K562 (cell line): ENCODE results near the gene IL12RB2. TPM values are rescaled to one million over a fixed set of nuclear protein-coding genes. Genes with fewer than 3 reads are reported as not detected.

Source experiments
- CBFA2T3 ChIP-seq: fragments of 450-650 bp; IDR thresholded peaks from 2 replicates; pipeline ENCODE4 v1.6.1; 2017
- CEBPG ChIP-seq, 3 experiments: fragments of 200-800 bp in 1 of 3; sonication (Bioruptor generic) in 1 of 3; sonication (generic) in 1 of 3; formaldehyde crosslinking in 1 of 3; IDR thresholded peaks in 2 of 3; conservative IDR thresholded peaks in 1 of 3; 2 replicates each; pipeline versions ENCODE4 v1.6.1 to v1.8.0; 2016 to 2022; ENCODE audit warnings: missing compliant biosample characterization in 2 of 3, missing genetic modification characterization in 2 of 3, mild to moderate bottlenecking in 1 of 3, missing genetic modification reagents in 1 of 3
- CTCF ChIP-seq, 3 experiments: IDR thresholded peaks in 2 of 3; conservative IDR thresholded peaks in 1 of 3; 2 replicates each; pipeline ENCODE4 v1.5.1; 2011 to 2012; ENCODE audit warnings: low read length in 3 of 3, mild to moderate bottlenecking in 3 of 3, control low read depth in 2 of 3, improper control_type of control experiment in 1 of 3, inconsistent platforms in 1 of 3, low read depth in 1 of 3, mixed read lengths in 1 of 3, moderate library complexity in 1 of 3; ENCODE audit not compliant: insufficient read depth in 2 of 3
- FOSL1 ChIP-seq: fragments of 200-800 bp; sonication (Bioruptor generic); conservative IDR thresholded peaks from 2 replicates; pipeline ENCODE4 v1.6.1; 2016; ENCODE audit warnings: missing genetic modification characterization, missing compliant biosample characterization
- HDGF ChIP-seq: fragments of 450-650 bp; IDR thresholded peaks from 2 replicates; pipeline ENCODE4 v1.6.1; 2016
- HIVEP1 ChIP-seq: fragments of 250-450 bp; sonication (Bioruptor Pico); IDR thresholded peaks from 2 replicates; pipeline ENCODE4 v1.4.0; 2020; ENCODE audit warnings: mild to moderate bottlenecking
- MED1 ChIP-seq: sonication (generic); formaldehyde crosslinking; IDR thresholded peaks from 2 replicates; pipeline ENCODE4 v1.8.1; 2023; ENCODE audit warnings: missing genetic modification reagents, borderline replicate concordance
- NCOA6 ChIP-seq: fragments of 450-650 bp; IDR thresholded peaks from 2 replicates; pipeline ENCODE4 v1.6.1; 2017; ENCODE audit warnings: mild to moderate bottlenecking
- NR1H2 ChIP-seq: sonication (generic); formaldehyde crosslinking; IDR thresholded peaks from 2 replicates; pipeline ENCODE4 v1.4.0; 2020; ENCODE audit warnings: mild to moderate bottlenecking, missing genetic modification reagents
- RB1 ChIP-seq: fragments of 450-650 bp; IDR thresholded peaks from 2 replicates; pipeline ENCODE4 v1.6.1; 2017; ENCODE audit warnings: low read depth, mild to moderate bottlenecking
- RFX7 ChIP-seq: fragments of 250-450 bp; sonication (Bioruptor Pico); IDR thresholded peaks from 2 replicates; pipeline ENCODE4 v1.5.1; 2021; ENCODE audit warnings: mild to moderate bottlenecking
- SMARCA4 ChIP-seq: fragments of 450-650 bp; IDR thresholded peaks from 2 replicates; pipeline ENCODE4 v1.6.1; 2016
- SUPT5H ChIP-seq: fragments of 450-650 bp; IDR thresholded peaks from 2 replicates; pipeline ENCODE4 v1.6.1; 2016
- TAF15 ChIP-seq: fragments of 200-400 bp; formaldehyde crosslinking; IDR thresholded peaks from 2 replicates; pipeline ENCODE4 v1.6.1; 2017; ENCODE audit warnings: mild to moderate bottlenecking, low read depth, low read length, moderate library complexity
- ZBTB7A ChIP-seq: IDR thresholded peaks from 2 replicates; pipeline ENCODE4 v1.6.1; 2011; ENCODE audit warnings: low read depth, mild to moderate bottlenecking, low read length, moderate library complexity, borderline replicate concordance; ENCODE audit not compliant: control insufficient read depth
- ZNF280B ChIP-seq: fragments of 250-450 bp; sonication (Bioruptor Pico); IDR thresholded peaks from 2 replicates; pipeline ENCODE4 v1.5.1; 2021; ENCODE audit warnings: mild to moderate bottlenecking
- ZNF347 ChIP-seq: fragments of 450-650 bp; formaldehyde crosslinking; IDR thresholded peaks from 2 replicates; pipeline ENCODE4 v1.4.0; 2020; ENCODE audit warnings: low read depth, mild to moderate bottlenecking, moderate library complexity
- polyA plus RNA-seq, 8 experiments: library from polyadenylated mRNA; depleted of rRNA in 4 of 8; stranded (reverse) in 5 of 8; unstranded in 3 of 8; fragments of >200 nt; fragmentation: Nextera tagmentation in 2 of 8; fragmentation: Illumina TruSeq in 1 of 8; extraction: Ambion mirVana in 2 of 8; extraction: Trizol in 1 of 8; gene quantifications; 2 replicates each; pipeline versions ENCODE4 v1.2.1 to v1.2.3, GENCODE V29; 2011 to 2014; ENCODE audit warnings: inconsistent platforms in 1 of 8, missing spikeins in 1 of 8
- total RNA-seq, 7 experiments: library from RNA; depleted of rRNA in 6 of 7; stranded (reverse); fragments of >200 nt in 6 of 7; fragmentation: Illumina TruSeq in 2 of 7; extraction: Trizol in 2 of 7; gene quantifications; 2 replicates each; pipeline versions ENCODE4 v1.2.1 to v1.2.3, GENCODE V29; 2011 to 2021; ENCODE audit warnings: low replicate concordance in 1 of 7
- TF ChIP-seq, protein P1 (sequence below), 2 experiments: fragments of 450-650 bp; IDR thresholded peaks; 2 replicates each; pipeline ENCODE4 v1.6.1; 2016
- TF ChIP-seq, protein P2 (sequence below): fragments of 450-650 bp; formaldehyde crosslinking; IDR thresholded peaks from 2 replicates; pipeline ENCODE4 v1.4.0; 2022; ENCODE audit warnings: missing genetic modification characterization

Gene IL12RB2
- total and polyA plus RNA-seq, 9 of the 15 experiments (the other 6 are each of a cell fraction or from before 2014, with no cell fraction given): 0.39 to 3.3 (median 1.9) TPM

DNA sequence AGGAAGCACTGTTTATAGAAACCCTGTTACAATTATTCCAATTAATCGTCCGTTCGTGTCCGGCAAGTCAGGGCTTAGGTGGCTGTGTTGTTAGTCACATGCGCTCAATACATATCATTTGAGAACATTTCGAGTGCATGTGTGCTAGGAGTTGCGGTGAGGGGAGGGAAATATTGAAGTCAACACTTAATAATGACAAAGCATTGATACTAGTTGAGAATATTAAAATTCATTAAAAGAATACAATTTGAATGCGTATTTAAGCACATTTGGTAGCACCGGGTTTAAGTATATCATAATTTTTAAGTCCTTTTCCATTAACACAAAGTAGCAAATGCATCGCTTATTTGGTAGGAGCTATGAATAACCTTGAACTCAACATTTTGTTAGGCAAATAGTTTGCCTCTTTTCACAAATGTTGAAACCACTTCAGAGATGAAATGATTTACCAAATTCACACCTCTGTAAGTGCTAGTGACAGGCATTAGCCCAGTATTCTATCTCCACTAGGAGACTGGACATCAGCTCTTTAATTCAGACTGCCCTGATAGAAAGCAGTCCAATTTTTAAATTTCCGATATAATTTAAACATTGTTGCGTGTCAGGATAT lies 123.6 kb downstream of the IL12RB2 start (continued):
- TF ChIP-seq ZNF347 (CRISPR knock-in tag) (no peak), RFX7 (CRISPR knock-in tag) (no peak), NCOA6 (0 out of 2 replicates have a peak, but pooled peaks have one; percentile 37), HDGF (no peak), FOSL1 (no peak), CEBPG (CRISPR knock-in tag; IDR thresholded peaks at IDR 0.05) (no peak), CEBPG (tag; conservative IDR thresholded peaks at IDR 0.05 in 1 of 2, IDR thresholded peaks at IDR 0.05 in 1 of 2) (no peak), CTCF (IDR thresholded peaks at IDR 0.05 in 2 of 3, conservative IDR thresholded peaks at IDR 0.05 in 1 of 3; ENCODE audit: insufficient read depth in 2 of 3, low read depth in 1 of 3, low read length in 3 of 3) (no peak), SUPT5H (no peak), SMARCA4 (peak; percentile 38; the same call in 1 of the 2 replicates), HIVEP1 (CRISPR knock-in tag) (no peak), NR1H2 (CRISPR knock-in tag) (no peak), ZNF280B (CRISPR knock-in tag) (no peak), TAF15 (no peak), RB1 (no peak), MED1 (no peak), CBFA2T3 (no peak), ZBTB7A (no peak)
- TF ChIP-seq, protein P1, sequence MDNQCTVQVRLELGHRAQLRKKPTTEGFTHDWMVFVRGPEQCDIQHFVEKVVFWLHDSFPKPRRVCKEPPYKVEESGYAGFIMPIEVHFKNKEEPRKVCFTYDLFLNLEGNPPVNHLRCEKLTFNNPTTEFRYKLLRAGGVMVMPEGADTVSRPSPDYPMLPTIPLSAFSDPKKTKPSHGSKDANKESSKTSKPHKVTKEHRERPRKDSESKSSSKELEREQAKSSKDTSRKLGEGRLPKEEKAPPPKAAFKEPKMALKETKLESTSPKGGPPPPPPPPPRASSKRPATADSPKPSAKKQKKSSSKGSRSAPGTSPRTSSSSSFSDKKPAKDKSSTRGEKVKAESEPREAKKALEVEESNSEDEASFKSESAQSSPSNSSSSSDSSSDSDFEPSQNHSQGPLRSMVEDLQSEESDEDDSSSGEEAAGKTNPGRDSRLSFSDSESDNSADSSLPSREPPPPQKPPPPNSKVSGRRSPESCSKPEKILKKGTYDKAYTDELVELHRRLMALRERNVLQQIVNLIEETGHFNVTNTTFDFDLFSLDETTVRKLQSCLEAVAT (IDR thresholded peaks at IDR 0.05): no peak
- TF ChIP-seq, protein P2, sequence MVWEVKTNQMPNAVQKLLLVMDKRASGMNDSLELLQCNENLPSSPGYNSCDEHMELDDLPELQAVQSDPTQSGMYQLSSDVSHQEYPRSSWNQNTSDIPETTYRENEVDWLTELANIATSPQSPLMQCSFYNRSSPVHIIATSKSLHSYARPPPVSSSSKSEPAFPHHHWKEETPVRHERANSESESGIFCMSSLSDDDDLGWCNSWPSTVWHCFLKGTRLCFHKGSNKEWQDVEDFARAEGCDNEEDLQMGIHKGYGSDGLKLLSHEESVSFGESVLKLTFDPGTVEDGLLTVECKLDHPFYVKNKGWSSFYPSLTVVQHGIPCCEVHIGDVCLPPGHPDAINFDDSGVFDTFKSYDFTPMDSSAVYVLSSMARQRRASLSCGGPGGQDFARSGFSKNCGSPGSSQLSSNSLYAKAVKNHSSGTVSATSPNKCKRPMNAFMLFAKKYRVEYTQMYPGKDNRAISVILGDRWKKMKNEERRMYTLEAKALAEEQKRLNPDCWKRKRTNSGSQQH (CRISPR knock-in tag): 0 out of 2 replicates have a peak, but pooled peaks have one; percentile 12
